GM20000 (cell line): ENCODE data around the gene MTA1.

ENCODE experiments used
- DNase-seq: peaks from one replicate; pipeline ENCODE4 v3.0.0; 2012; ENCODE audit warnings: low spot score
- CTCF ChIP-seq: IDR thresholded peaks from 2 replicates; pipeline ENCODE4 v1.5.1; 2012; ENCODE audit warnings: mild to moderate bottlenecking, control low read depth; ENCODE audit errors: extremely low read depth, missing control alignments

Gene MTA1

GRCh38 chr14:105503935-105504692, 84.5 kb downstream of the MTA1 start:
- no peak for TF ChIP-seq CTCF
- DNase-seq = no peak

GRCh38 chr14:105505101-105505500, 85.5 kb downstream of the MTA1 start:
- DNase-seq = no peak
- TF ChIP-seq CTCF = no peak

GRCh38 chr14:105507247-105507646, 87.6 kb downstream of the MTA1 start:
- no peak for DNase-seq
- no peak for TF ChIP-seq CTCF

- no peak for DNase-seq
- no peak for TF ChIP-seq CTCF
Observed at GRCh38 chr14:105508069-105508468, 88.4 kb downstream of the MTA1 start.

GRCh38 chr14:105508601-105509000, 89.0 kb downstream of the MTA1 start:
- DNase-seq = no peak
- TF ChIP-seq CTCF = no peak

GRCh38 chr14:105517096-105517495, 97.5 kb downstream of the MTA1 start:
- no peak for TF ChIP-seq CTCF
- DNase-seq = no peak

GRCh38 chr14:105519946-105520698, 100.5 kb downstream of the MTA1 start:
- no peak for DNase-seq
- no peak for TF ChIP-seq CTCF
